Activated T-cell treated with anti-CD3 and anti-CD28 coated beads, Interleukin-2, amount 50 U/mL, for 72 hours (primary cell): ENCODE results near the gene ZNF836. TPM values are rescaled to one million over a fixed set of nuclear protein-coding genes. Genes with fewer than 3 reads are reported as not detected.
"Not testable (repeated sequence)": the region's sequence is repeated elsewhere in the genome, so short reads cannot be mapped to it uniquely, and the experiment has no call there.

ENCODE experiments used
- ATAC-seq, 2 donors: fragments of 150-1000 bp; cut with Tn5 transposase; replicated peaks in 1 of 2; 2 replicates each; pipeline ENCODE4 v1.10.0; 2021; ENCODE audit warnings: moderate library complexity in 2 of 2, mild to moderate bottlenecking in 1 of 2
- DNase-seq, 2 donors: peaks; one replicate each; pipeline ENCODE4 v3.0.0; 2021 to 2022; ENCODE audit warnings: mixed read lengths in 1 of 2
- H3K27ac Mint-ChIP-seq: one replicate; pipeline ENCODE4 v1.8.0; 2022; ENCODE audit warnings: mild to moderate bottlenecking, moderate library complexity, mixed read lengths
- H3K27me3 Mint-ChIP-seq: one replicate; pipeline ENCODE4 v1.8.0; 2022; ENCODE audit warnings: low read depth, mixed read lengths
- H3K36me3 Mint-ChIP-seq, 2 donors: one replicate each; pipeline ENCODE4 v1.8.0; 2022; ENCODE audit warnings: mixed read lengths in 2 of 2, mild to moderate bottlenecking in 1 of 2; ENCODE audit not compliant: insufficient read depth in 2 of 2
- H3K4me1 Mint-ChIP-seq: one replicate; pipeline ENCODE4 v1.8.0; 2022; ENCODE audit warnings: low read depth, mixed read lengths
- H3K4me3 Mint-ChIP-seq, 2 donors: one replicate each; pipeline ENCODE4 v1.8.0; 2022; ENCODE audit warnings: mild to moderate bottlenecking in 2 of 2, mixed read lengths in 2 of 2, moderate library complexity in 2 of 2
- H3K9me3 Mint-ChIP-seq, 2 donors: one replicate each; pipeline ENCODE4 v1.8.0; 2022; ENCODE audit warnings: mixed read lengths in 2 of 2
- total RNA-seq, 2 donors: library from RNA; stranded (reverse); gene quantifications; one replicate each; pipeline ENCODE4 v1.2.3, GENCODE V29; 2022

ZNF836 gene
- total RNA-seq, result 10 to 100 TPM; 15.3 to 18.2 TPM

- Mint-ChIP-seq H3K36me3 (peaks cover 21 to 38% of the 10 kb centered on the region in 2 donors), H3K27me3 (no peaks in the 10 kb centered on the region), H3K4me3 (peak within 1 kb of the TSS; percentile 84 to 99), H3K4me1 (peaks cover 34% of the 10 kb centered on the region), H3K27ac (peak within 1 kb of the TSS; percentile 96), H3K9me3 (peaks cover 5 to 8% of the 10 kb centered on the region in 2 donors)
- peak; percentile 91 for DNase-seq
- peak; percentile 93 to 94 for ATAC-seq
Measured at GRCh38 chr19:52171321-52172169, at the start of gene ZNF836. ZNF836 (minus strand) TSS chr19:52171621; CDS start chr19:52168072, 3,549 bp downstream.

GRCh38 chr19:52221031-52221430 is 49.6 kb upstream of the ZNF836 start:
- Mint-ChIP-seq H3K36me3 (peaks cover 11 to 45% of the 10 kb centered on the region in 2 donors), H3K27ac (no peak overlapping the region), H3K4me1 (peaks cover 8% of the 10 kb centered on the region), H3K4me3 (no peak overlapping the region), H3K27me3 (no peaks in the 10 kb centered on the region), H3K9me3 (no peaks in the 10 kb centered on the region)
- ATAC-seq (no peak), DNase-seq (no peak)

- Mint-ChIP-seq H3K27ac (peak overlapping the region; percentile 27), H3K27me3 (no peaks in the 10 kb centered on the region), H3K9me3 (no peaks in the 10 kb centered on the region), H3K4me3 (no peak overlapping the region), H3K4me1 (no peaks in the 10 kb centered on the region), H3K36me3 (peaks cover 9 to 43% of the 10 kb centered on the region in 2 donors)
- ATAC-seq (no peak), DNase-seq (no peak)
Measured at GRCh38 chr19:52219611-52220010, 48.2 kb upstream of the ZNF836 start.

GRCh38 chr19:52217576-52217975 is 46.2 kb upstream of the ZNF836 start:
- ATAC-seq (no peak), DNase-seq (no peak)
- Mint-ChIP-seq H3K27ac (no peak overlapping the region), H3K36me3 (peaks cover 14 to 37% of the 10 kb centered on the region in 2 donors), H3K9me3 (no peaks in the 10 kb centered on the region), H3K4me3 (no peak overlapping the region), H3K27me3 (no peaks in the 10 kb centered on the region), H3K4me1 (no peaks in the 10 kb centered on the region)

GRCh38 chr19:52216401-52216800 is 45.0 kb upstream of the ZNF836 start:
- H3K36me3 Mint-ChIP-seq, result peaks cover 14 to 43% of the 10 kb centered on the region in 2 donors
- no peak overlapping the region for H3K4me3 Mint-ChIP-seq
- DNase-seq, result no peak
- H3K27ac Mint-ChIP-seq, result no peak overlapping the region
- no peaks in the 10 kb centered on the region for H3K9me3 Mint-ChIP-seq
- no peaks in the 10 kb centered on the region for H3K4me1 Mint-ChIP-seq
- ATAC-seq, result no peak
- no peaks in the 10 kb centered on the region for H3K27me3 Mint-ChIP-seq

- Mint-ChIP-seq H3K27ac (no peak overlapping the region), H3K36me3 (peaks cover 13 to 33% of the 10 kb centered on the region in 2 donors)
- ATAC-seq, result no peak
Measured at GRCh38 chr19:52214241-52214640, 42.8 kb upstream of the ZNF836 start.

GRCh38 chr19:52212572-52213255 is 41.3 kb upstream of the ZNF836 start:
- Mint-ChIP-seq H3K36me3 (peaks cover 11 to 31% of the 10 kb centered on the region in 2 donors), H3K27me3 (no peaks in the 10 kb centered on the region)
- ATAC-seq, result no peak

More at GRCh38 chr19:52214241-52214640, 42.8 kb upstream of the ZNF836 start:
- Mint-ChIP-seq H3K27me3 (no peaks in the 10 kb centered on the region), H3K4me1 (no peaks in the 10 kb centered on the region), H3K9me3 (no peaks in the 10 kb centered on the region), H3K4me3 (no peak overlapping the region)
- DNase-seq, result no peak

GRCh38 chr19:52211926-52212571 is 40.6 kb upstream of the ZNF836 start:
- H3K36me3 Mint-ChIP-seq, result peaks cover 9 to 30% of the 10 kb centered on the region in 2 donors
- H3K27me3 Mint-ChIP-seq, result no peaks in the 10 kb centered on the region
- H3K4me3 Mint-ChIP-seq, result no peak overlapping the region
- no peaks in the 10 kb centered on the region for H3K4me1 Mint-ChIP-seq
- no peaks in the 10 kb centered on the region for H3K9me3 Mint-ChIP-seq
- DNase-seq (no peak), ATAC-seq (no peak)
- H3K27ac Mint-ChIP-seq, result no peak overlapping the region

More at GRCh38 chr19:52212572-52213255, 41.3 kb upstream of the ZNF836 start:
- no peaks in the 10 kb centered on the region for H3K4me1 Mint-ChIP-seq
- no peaks in the 10 kb centered on the region for H3K9me3 Mint-ChIP-seq
- no peak for DNase-seq
- H3K27ac Mint-ChIP-seq, result peak overlapping the region; percentile 20
- H3K4me3 Mint-ChIP-seq, result no peak overlapping the region

- Mint-ChIP-seq H3K9me3 (no peaks in the 10 kb centered on the region), H3K4me1 (no peaks in the 10 kb centered on the region), H3K27ac (no peak overlapping the region), H3K4me3 (no peak overlapping the region), H3K27me3 (no peaks in the 10 kb centered on the region), H3K36me3 (peaks cover 11 to 27% of the 10 kb centered on the region in 2 donors)
- ATAC-seq, result no peak
- DNase-seq, result no peak
Measured at GRCh38 chr19:52211203-52211602, 39.8 kb upstream of the ZNF836 start.

GRCh38 chr19:52206481-52206880 is 35.1 kb upstream of the ZNF836 start:
- peaks cover 12 to 35% of the 10 kb centered on the region in 2 donors for H3K36me3 Mint-ChIP-seq
- H3K27me3 Mint-ChIP-seq, result no peaks in the 10 kb centered on the region
- H3K27ac Mint-ChIP-seq, result no peak overlapping the region
- DNase-seq (no peak), ATAC-seq (no peak)
- H3K4me3 Mint-ChIP-seq, result no peak overlapping the region
- no peaks in the 10 kb centered on the region for H3K9me3 Mint-ChIP-seq
- peaks cover 17% of the 10 kb centered on the region for H3K4me1 Mint-ChIP-seq

- not testable (repeated sequence) for H3K27me3 Mint-ChIP-seq, DNase-seq, H3K27ac Mint-ChIP-seq, H3K4me3 Mint-ChIP-seq, H3K9me3 Mint-ChIP-seq, ATAC-seq
- Mint-ChIP-seq H3K4me1 (peaks cover 31% of the 10 kb centered on the region), H3K36me3 (peaks cover 9 to 31% of the 10 kb centered on the region in 2 donors)
Measured at GRCh38 chr19:52200755-52201391, 29.5 kb upstream of the ZNF836 start.

- H3K27me3 Mint-ChIP-seq, result no peaks in the 10 kb centered on the region
- H3K36me3 Mint-ChIP-seq, result peaks cover 7 to 24% of the 10 kb centered on the region in 2 donors
- H3K4me1 Mint-ChIP-seq, result peaks cover 27% of the 10 kb centered on the region
- peak overlapping the region; percentile 21 for H3K27ac Mint-ChIP-seq
- DNase-seq, result no peak
- no peak overlapping the region for H3K4me3 Mint-ChIP-seq
- no peaks in the 10 kb centered on the region for H3K9me3 Mint-ChIP-seq
- peak in 1 of 2 donors; percentile 19 for ATAC-seq
Measured at GRCh38 chr19:52200044-52200443, 28.6 kb upstream of the ZNF836 start.
